PC-3 (cell line): ENCODE measurements around the gene NELFB. TPM values are rescaled to one million over a fixed set of nuclear protein-coding genes. Genes with fewer than 3 reads are reported as not detected.
A peak's percentile ranks its signal among the peaks of the same experiment; 100 is the strongest.

Experiments
- ATAC-seq: fragments of 200-7000 bp; cut with Tn5 transposase; 2 replicates; pipeline ENCODE4 v1.9.1; 2020; ENCODE audit warnings: mild to moderate bottlenecking, moderate library complexity
- BruUV-seq: library from RNA; stranded (reverse); fragments of 400-500 nt; replicated peaks from 2 replicates; lab custom pipeline; 2021; lab: Mats Ljungman, UMichigan
- CTCF ChIA-PET: fragments of 300-600 bp; sonication (Branson Sonifier 250); formaldehyde crosslinking; loops from one replicate; lab custom pipeline; 2022; ENCODE audit warnings: antibody characterized with exemption; lab: Charles Lee
- POLR2A ChIA-PET: fragments of 300-600 bp; sonication (Branson Sonifier 250); formaldehyde crosslinking; loops from one replicate; lab custom pipeline; 2022; ENCODE audit warnings: antibody characterized with exemption; ENCODE audit not compliant: unreplicated experiment; lab: Charles Lee
- DNase-seq: peaks from one replicate; pipeline ENCODE4 v3.0.0-alpha.2; 2015
- H2AFZ ChIP-seq: fragments of 300-600 bp; sonication (generic); 2 replicates; pipeline ENCODE4 v1.6.0; 2016; ENCODE audit warnings: antibody characterized with exemption, low read length
- H3F3A ChIP-seq: fragments of 300-600 bp; sonication (generic); one replicate; pipeline ENCODE4 v1.6.0; 2017; ENCODE audit warnings: antibody characterized with exemption, low read length, control low read depth, mild to moderate bottlenecking; ENCODE audit not compliant: unreplicated experiment
- H3K27ac ChIP-seq: fragments of 300-600 bp; sonication (generic); 2 replicates; pipeline ENCODE4 v1.5.1; 2016; ENCODE audit warnings: mild to moderate bottlenecking, low read length
- H3K27me3 ChIP-seq: fragments of 300-600 bp; sonication (generic); 2 replicates; pipeline ENCODE4 v1.6.1; 2016; ENCODE audit warnings: low read length, mixed read lengths
- H3K36me3 ChIP-seq: fragments of 300-600 bp; sonication (generic); 2 replicates; pipeline ENCODE4 v1.6.1; 2016; ENCODE audit warnings: low read depth, mixed run types, low read length, mixed read lengths
- H3K4me1 ChIP-seq: fragments of 300-600 bp; sonication (generic); 2 replicates; pipeline ENCODE4 v1.5.1; 2016; ENCODE audit warnings: low read length; ENCODE audit not compliant: insufficient read depth
- H3K4me2 ChIP-seq: fragments of 300-600 bp; sonication (generic); 2 replicates; pipeline ENCODE4 v1.6.0; 2016; ENCODE audit warnings: low read length
- H3K4me3 ChIP-seq: fragments of 300-600 bp; sonication (generic); 2 replicates; pipeline ENCODE4 v1.5.1; 2016; ENCODE audit warnings: mild to moderate bottlenecking, low read length, mixed read lengths
- H3K79me2 ChIP-seq: fragments of 300-600 bp; sonication (generic); 2 replicates; pipeline ENCODE4 v1.6.1; 2017; ENCODE audit warnings: low read length, mixed read lengths
- H3K9ac ChIP-seq: fragments of 300-600 bp; sonication (generic); 2 replicates; pipeline ENCODE4 v1.6.0; 2016; ENCODE audit warnings: mild to moderate bottlenecking, low read length
- H3K9me2 ChIP-seq: fragments of 300-600 bp; sonication (generic); replicated peaks from 2 replicates; pipeline ENCODE4 v1.6.1; 2016; ENCODE audit warnings: mixed run types, low read length, mixed read lengths
- H3K9me3 ChIP-seq: fragments of 300-600 bp; sonication (generic); 2 replicates; pipeline ENCODE4 v1.6.1; 2016; ENCODE audit warnings: low read length, mixed read lengths
- H4K20me1 ChIP-seq: fragments of 300-600 bp; sonication (generic); 2 replicates; pipeline ENCODE4 v1.6.1; 2016; ENCODE audit warnings: low read length, mixed read lengths
- EZH2 ChIP-seq: fragments of 300-600 bp; sonication (generic); IDR thresholded peaks from one replicate; pipeline ENCODE4 v1.6.1; 2017; ENCODE audit warnings: antibody characterized with exemption, mild to moderate bottlenecking, low read length; ENCODE audit not compliant: unreplicated experiment
- EZH2phosphoT487 ChIP-seq: fragments of 300-600 bp; sonication (generic); IDR thresholded peaks from 2 replicates; pipeline ENCODE4 v1.6.1; 2018; ENCODE audit warnings: mild to moderate bottlenecking, antibody characterized with exemption, low read length, borderline replicate concordance
- intact Hi-C: fragments of 100-400 bp; cut with micrococcal nuclease; formaldehyde crosslinking; loops from 2 replicates; pipeline ENCODE4 v1.9.0; 2023
- total RNA-seq: library from RNA; depleted of rRNA; stranded (reverse); fragments of >200 nt; gene quantifications from 2 replicates; pipeline ENCODE4 v1.2.3, GENCODE V29; 2014
- TF ChIP-seq, protein P1 (sequence below): fragments of 300-600 bp; sonication (generic); conservative IDR thresholded peaks from 2 replicates; pipeline ENCODE4 v1.5.1; 2017; ENCODE audit warnings: antibody characterized with exemption, low read depth, mild to moderate bottlenecking, low read length

NELFB gene
- total RNA-seq, 1 experiment from 2014 or later, result 50.7 TPM

DNA sequence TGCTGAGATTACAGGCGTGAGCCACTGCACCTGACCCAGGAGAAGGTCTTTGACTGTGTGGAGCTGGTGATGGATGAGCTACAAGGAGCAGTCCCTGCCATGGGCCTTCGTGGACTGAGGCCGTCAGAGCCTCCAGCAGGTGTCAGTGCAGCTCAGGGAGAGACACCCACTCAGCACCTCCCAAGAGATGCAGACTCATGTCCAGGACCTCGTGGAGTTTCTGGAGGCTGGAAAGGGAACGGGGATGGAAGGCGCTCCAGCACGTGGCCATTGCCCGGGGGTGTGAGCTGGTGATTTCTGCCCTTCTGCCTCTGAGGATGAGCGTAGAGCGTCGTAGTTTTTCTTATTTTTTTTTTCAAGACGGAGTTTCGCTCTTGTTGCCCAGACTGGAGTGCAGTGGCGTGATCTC lies 31.9 kb downstream of the NELFB start:
- H3K27me3 ChIP-seq, result no peaks in the 10 kb centered on the region
- H3K9ac ChIP-seq, result no peak overlapping the region
- H3F3A ChIP-seq, result no peaks in the 10 kb centered on the region
- no peaks in the 10 kb centered on the region for H3K79me2 ChIP-seq
- no peaks in the 10 kb centered on the region for H3K9me3 ChIP-seq
- TF ChIP-seq, protein P1, sequence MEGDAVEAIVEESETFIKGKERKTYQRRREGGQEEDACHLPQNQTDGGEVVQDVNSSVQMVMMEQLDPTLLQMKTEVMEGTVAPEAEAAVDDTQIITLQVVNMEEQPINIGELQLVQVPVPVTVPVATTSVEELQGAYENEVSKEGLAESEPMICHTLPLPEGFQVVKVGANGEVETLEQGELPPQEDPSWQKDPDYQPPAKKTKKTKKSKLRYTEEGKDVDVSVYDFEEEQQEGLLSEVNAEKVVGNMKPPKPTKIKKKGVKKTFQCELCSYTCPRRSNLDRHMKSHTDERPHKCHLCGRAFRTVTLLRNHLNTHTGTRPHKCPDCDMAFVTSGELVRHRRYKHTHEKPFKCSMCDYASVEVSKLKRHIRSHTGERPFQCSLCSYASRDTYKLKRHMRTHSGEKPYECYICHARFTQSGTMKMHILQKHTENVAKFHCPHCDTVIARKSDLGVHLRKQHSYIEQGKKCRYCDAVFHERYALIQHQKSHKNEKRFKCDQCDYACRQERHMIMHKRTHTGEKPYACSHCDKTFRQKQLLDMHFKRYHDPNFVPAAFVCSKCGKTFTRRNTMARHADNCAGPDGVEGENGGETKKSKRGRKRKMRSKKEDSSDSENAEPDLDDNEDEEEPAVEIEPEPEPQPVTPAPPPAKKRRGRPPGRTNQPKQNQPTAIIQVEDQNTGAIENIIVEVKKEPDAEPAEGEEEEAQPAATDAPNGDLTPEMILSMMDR, result peak; percentile 70
- TF ChIP-seq EZH2phosphoT487, result no peak
- DNase-seq, result peak; percentile 72
- intact Hi-C loops, result loop anchor here (5.0 kb wide), 1 partner anchor 160 kb away; no protein-coding TSS in a partner anchor
- peak; percentile 100 for ATAC-seq
- H4K20me1 ChIP-seq, result no peaks in the 10 kb centered on the region
- no peak overlapping the region for H2AFZ ChIP-seq
- ChIA-PET CTCF (interaction anchor here (0.5 to 1.2 kb wide), 9 partner anchors 9 to 318 kb away, joined by 3 to 5 read pairs (median 4); partner anchors contain the start of genes ARRDC1, MRPL41, NRARP and TOR4A), POLR2A (interaction anchor here (0.7 kb wide), 1 partner anchor 10 kb away, joined by 3 read pairs; the partner anchor contains the start of gene TOR4A)
- H3K36me3 ChIP-seq, result no peaks in the 10 kb centered on the region
- no peak overlapping the region for H3K4me3 ChIP-seq
- no peak overlapping the region for H3K27ac ChIP-seq
- no TSS peak for BruUV-seq
- no peaks in the 10 kb centered on the region for H3K9me2 ChIP-seq
- H3K4me2 ChIP-seq, result no peak overlapping the region
- H3K4me1 ChIP-seq, result no peaks in the 10 kb centered on the region

DNA sequence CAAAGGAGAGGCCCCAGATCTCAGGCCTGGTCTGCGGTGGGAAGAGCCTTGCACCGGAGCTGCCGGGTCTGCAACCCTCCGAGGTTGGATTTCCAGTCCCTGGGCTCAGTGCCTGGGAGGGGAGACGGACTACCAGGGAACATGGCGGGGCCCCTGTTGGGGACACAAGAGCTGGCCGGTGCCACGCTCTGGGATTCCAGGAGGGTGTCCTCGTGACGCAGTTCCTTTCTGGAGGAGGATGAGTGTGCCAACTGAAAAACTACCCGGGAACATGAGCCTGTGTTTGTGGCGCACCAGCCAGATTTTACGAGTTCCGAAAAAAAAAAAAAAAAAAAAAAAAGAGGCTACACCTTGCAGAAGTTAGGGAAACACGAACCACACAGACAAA lies 38.0 kb downstream of the NELFB start:
- Histone ChIP-seq H3F3A (no peaks in the 10 kb centered on the region), H2AFZ (0 out of 2 replicates have a peak overlapping the region, but pooled peaks have one; percentile 89), H3K36me3 (no peaks in the 10 kb centered on the region), H3K79me2 (no peaks in the 10 kb centered on the region), H3K4me1 (peaks cover 7% of the 10 kb centered on the region; the same call in 1 of the 2 replicates), H3K4me2 (peak overlapping the region; percentile 77; the same call in 1 of the 2 replicates), H3K27me3 (no peaks in the 10 kb centered on the region), H3K27ac (no peak overlapping the region), H3K9ac (no peak overlapping the region), H4K20me1 (no peaks in the 10 kb centered on the region), H3K4me3 (no peak overlapping the region), H3K9me2 (no peaks in the 10 kb centered on the region), H3K9me3 (no peaks in the 10 kb centered on the region)
- no peak for TF ChIP-seq EZH2phosphoT487
- TF ChIP-seq, protein P1, result no peak
- TF ChIP-seq EZH2, result no peak
- no peak for DNase-seq
- BruUV-seq, result TSS peak; percentile 15
- no peak for ATAC-seq
- CTCF ChIA-PET, result interaction anchor here (0.6 kb wide), 1 partner anchor 163 kb away, joined by 3 read pairs; no protein-coding TSS in a partner anchor
- intact Hi-C loops, result no loop called here
- POLR2A ChIA-PET, result no interaction called here

DNA sequence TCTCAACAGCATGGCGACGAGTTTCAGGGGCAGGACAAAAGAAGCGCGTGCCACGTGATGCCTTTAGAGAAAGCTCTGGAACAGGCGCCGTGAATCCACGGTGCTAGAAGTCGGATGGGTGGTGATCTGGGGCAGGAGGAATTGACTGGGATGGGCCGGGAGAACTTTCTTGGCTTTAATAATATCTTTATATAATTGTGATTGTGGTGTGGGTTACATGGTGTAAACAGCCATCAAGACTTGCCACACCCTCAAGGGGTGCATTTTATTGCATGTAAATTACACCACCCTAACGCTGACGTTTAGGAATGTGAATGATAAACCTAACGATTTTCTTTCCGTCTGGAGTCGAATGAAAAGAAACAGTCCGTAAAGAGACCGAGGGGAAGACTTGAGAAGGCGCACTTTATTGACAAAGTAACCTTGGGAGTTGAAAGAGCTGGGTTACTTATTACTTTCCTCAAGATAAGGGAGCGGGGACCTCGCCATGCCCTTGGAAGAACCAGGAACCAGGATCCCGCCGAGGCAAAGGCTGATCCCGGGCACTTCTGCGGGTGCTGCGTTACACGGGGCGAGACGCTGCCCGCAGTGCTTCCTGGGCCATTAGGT lies 38.5 kb downstream of the NELFB start:
- no peak overlapping the region for H3K27ac ChIP-seq
- H2AFZ ChIP-seq, result peak overlapping the region; percentile 89
- H3K9me3 ChIP-seq, result no peaks in the 10 kb centered on the region
- H3K79me2 ChIP-seq, result no peaks in the 10 kb centered on the region
- H3K36me3 ChIP-seq, result no peaks in the 10 kb centered on the region
- TF ChIP-seq EZH2phosphoT487 (no peak), EZH2 (no peak)
- TF ChIP-seq, protein P1, result no peak
- intact Hi-C loops, result no loop called here
- no peaks in the 10 kb centered on the region for H4K20me1 ChIP-seq
- peaks cover 7% of the 10 kb centered on the region; the same call in 1 of the 2 replicates for H3K4me1 ChIP-seq
- peak; percentile 5 for DNase-seq
- ChIA-PET POLR2A (interaction anchor here (0.6 kb wide), 1 partner anchor 50 kb away, joined by 3 read pairs; no protein-coding TSS in a partner anchor), CTCF (interaction anchor here (0.6 kb wide), 3 partner anchors 23 to 164 kb away, joined by 3 to 4 read pairs (median 3); partner anchors contain the start of genes EXD3 and NOXA1)
- BruUV-seq, result TSS peak; percentile 37
- H3K4me3 ChIP-seq, result peak overlapping the region; percentile 55
- H3K27me3 ChIP-seq, result no peaks in the 10 kb centered on the region
- H3K9me2 ChIP-seq, result no peaks in the 10 kb centered on the region
- ATAC-seq, result peak; percentile 34
- no peak overlapping the region; the same call in 1 of the 2 replicates for H3K9ac ChIP-seq
- H3K4me2 ChIP-seq, result peak overlapping the region; percentile 77
- H3F3A ChIP-seq, result no peaks in the 10 kb centered on the region
